ENCODE data around the gene TLR10. TPM values are rescaled to one million over a fixed set of nuclear protein-coding genes. Genes with fewer than 3 reads are reported as not detected.

TLR10 gene
- total RNA-seq, 2 experiments from 2014 or later: 27.4 to 34.5 TPM

GRCh38 chr4:38751341-38752010 lies 31.3 kb downstream of the TLR10 start:
- ChIA-PET POLR2A (no interaction called here), CTCF (ENCODE audit: unreplicated experiment) (no interaction called here)
- Histone ChIP-seq H3K4me1 (ENCODE audit: insufficient read depth, low read length, poor library complexity, severe bottlenecking) (no peaks in the 10 kb centered on the region), H3K36me3 (ENCODE audit: insufficient read depth, low read length) (no peaks in the 10 kb centered on the region), H3K79me2 (ENCODE audit: insufficient read depth, low read depth, low read length) (no peaks in the 10 kb centered on the region), H3K9me3 (ENCODE audit: low read length) (peaks cover 22% of the 10 kb centered on the region; the same call in 1 of the 2 replicates), H2AFZ (ENCODE audit: low read length) (no peak overlapping the region), H4K20me1 (ENCODE audit: insufficient read depth, low read length) (no peaks in the 10 kb centered on the region), H3K27ac (ENCODE audit: low read depth, low read length, poor library complexity, severe bottlenecking) (no peak overlapping the region), H3K4me2 (ENCODE audit: low read length) (no peak overlapping the region), H3K9me2 (ENCODE audit: insufficient read depth, low read length) (no peaks in the 10 kb centered on the region), H3K4me3 (ENCODE audit: low read depth, low read length, poor library complexity, severe bottlenecking) (no peak overlapping the region)
- no peak for DNase-seq (ENCODE audit: low spot score)
- BruUV-seq (replicated peaks): no TSS peak
- TF ChIP-seq, protein P1, sequence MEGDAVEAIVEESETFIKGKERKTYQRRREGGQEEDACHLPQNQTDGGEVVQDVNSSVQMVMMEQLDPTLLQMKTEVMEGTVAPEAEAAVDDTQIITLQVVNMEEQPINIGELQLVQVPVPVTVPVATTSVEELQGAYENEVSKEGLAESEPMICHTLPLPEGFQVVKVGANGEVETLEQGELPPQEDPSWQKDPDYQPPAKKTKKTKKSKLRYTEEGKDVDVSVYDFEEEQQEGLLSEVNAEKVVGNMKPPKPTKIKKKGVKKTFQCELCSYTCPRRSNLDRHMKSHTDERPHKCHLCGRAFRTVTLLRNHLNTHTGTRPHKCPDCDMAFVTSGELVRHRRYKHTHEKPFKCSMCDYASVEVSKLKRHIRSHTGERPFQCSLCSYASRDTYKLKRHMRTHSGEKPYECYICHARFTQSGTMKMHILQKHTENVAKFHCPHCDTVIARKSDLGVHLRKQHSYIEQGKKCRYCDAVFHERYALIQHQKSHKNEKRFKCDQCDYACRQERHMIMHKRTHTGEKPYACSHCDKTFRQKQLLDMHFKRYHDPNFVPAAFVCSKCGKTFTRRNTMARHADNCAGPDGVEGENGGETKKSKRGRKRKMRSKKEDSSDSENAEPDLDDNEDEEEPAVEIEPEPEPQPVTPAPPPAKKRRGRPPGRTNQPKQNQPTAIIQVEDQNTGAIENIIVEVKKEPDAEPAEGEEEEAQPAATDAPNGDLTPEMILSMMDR (conservative IDR thresholded peaks at IDR 0.05; ENCODE audit: low read length): no peak
- TF ChIP-seq EZH2phosphoT487 (IDR thresholded peaks at IDR 0.05; ENCODE audit: borderline replicate concordance, low read depth, low read length): no peak
- intact Hi-C loops (cut with micrococcal nuclease; ENCODE audit: unreplicated experiment): no loop called here

- POLR2A ChIA-PET: no interaction called here
- no peaks in the 10 kb centered on the region for H3K79me2 ChIP-seq (ENCODE audit: insufficient read depth, low read depth, low read length)
These were observed 33.5 kb downstream of the TLR10 start for GRCh38 chr4:38749336-38749735.

DNA sequence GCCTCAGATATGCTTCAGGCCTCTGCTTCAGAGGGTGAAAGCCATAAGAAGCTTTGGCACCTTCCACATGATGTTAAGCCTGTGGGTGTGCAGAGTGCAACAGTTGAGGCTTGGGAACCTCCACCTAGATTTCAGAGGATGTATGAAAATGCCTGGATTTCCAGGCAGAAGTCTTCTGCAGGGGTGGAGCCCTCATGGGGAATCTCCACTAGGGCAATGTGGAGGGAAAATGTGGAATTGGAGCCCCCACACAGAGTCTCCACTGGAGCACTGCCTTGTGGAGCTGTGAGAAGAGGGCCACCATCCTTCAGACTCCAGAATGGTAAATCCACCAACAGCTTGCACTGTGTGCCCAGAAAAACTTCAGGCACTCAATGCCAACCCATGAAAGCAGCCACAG lies 35.2 kb downstream of the TLR10 start:
- H3K9me3 ChIP-seq (ENCODE audit: low read length): peaks cover 21% of the 10 kb centered on the region; the same call in 1 of the 2 replicates
- BruUV-seq (replicated peaks): no TSS peak
- H2AFZ ChIP-seq (ENCODE audit: low read length): no peak overlapping the region
- ChIA-PET POLR2A (no interaction called here), CTCF (ENCODE audit: unreplicated experiment) (no interaction called here)
- H3K4me3 ChIP-seq (ENCODE audit: low read depth, low read length, poor library complexity, severe bottlenecking): no peak overlapping the region
- intact Hi-C loops (cut with micrococcal nuclease; ENCODE audit: unreplicated experiment): no loop called here
- no peaks in the 10 kb centered on the region for H3K9me2 ChIP-seq (ENCODE audit: insufficient read depth, low read length)
- no peak overlapping the region for H3K4me2 ChIP-seq (ENCODE audit: low read length)
- no peak for TF ChIP-seq EZH2phosphoT487 (IDR thresholded peaks at IDR 0.05; ENCODE audit: borderline replicate concordance, low read depth, low read length)
- TF ChIP-seq, protein P1 (conservative IDR thresholded peaks at IDR 0.05; ENCODE audit: low read length): no peak
- no peaks in the 10 kb centered on the region for H4K20me1 ChIP-seq (ENCODE audit: insufficient read depth, low read length)
- no peaks in the 10 kb centered on the region for H3K79me2 ChIP-seq (ENCODE audit: insufficient read depth, low read depth, low read length)
- peaks cover 4% of the 10 kb centered on the region for H3K4me1 ChIP-seq (ENCODE audit: insufficient read depth, low read length, poor library complexity, severe bottlenecking)
- no peak for DNase-seq (ENCODE audit: low spot score)
- no peak overlapping the region for H3K27ac ChIP-seq (ENCODE audit: low read depth, low read length, poor library complexity, severe bottlenecking)
- no peaks in the 10 kb centered on the region for H3K36me3 ChIP-seq (ENCODE audit: insufficient read depth, low read length)

More at GRCh38 chr4:38749336-38749735, 33.5 kb downstream of the TLR10 start:
- no peak for DNase-seq (ENCODE audit: low spot score)
- Histone ChIP-seq H2AFZ (ENCODE audit: low read length) (no peak overlapping the region), H4K20me1 (ENCODE audit: insufficient read depth, low read length) (no peaks in the 10 kb centered on the region), H3K27ac (ENCODE audit: low read depth, low read length, poor library complexity, severe bottlenecking) (no peak overlapping the region), H3K4me3 (ENCODE audit: low read depth, low read length, poor library complexity, severe bottlenecking) (no peak overlapping the region), H3K9me3 (ENCODE audit: low read length) (peaks cover 25% of the 10 kb centered on the region; the same call in 1 of the 2 replicates), H3K4me1 (ENCODE audit: insufficient read depth, low read length, poor library complexity, severe bottlenecking) (no peaks in the 10 kb centered on the region), H3K36me3 (ENCODE audit: insufficient read depth, low read length) (no peaks in the 10 kb centered on the region), H3K4me2 (ENCODE audit: low read length) (no peak overlapping the region), H3K9me2 (ENCODE audit: insufficient read depth, low read length) (no peaks in the 10 kb centered on the region)
- BruUV-seq (replicated peaks): no TSS peak
- intact Hi-C loops (cut with micrococcal nuclease; ENCODE audit: unreplicated experiment): no loop called here
- CTCF ChIA-PET (ENCODE audit: unreplicated experiment): no interaction called here
- TF ChIP-seq EZH2phosphoT487 (IDR thresholded peaks at IDR 0.05; ENCODE audit: borderline replicate concordance, low read depth, low read length): no peak
- TF ChIP-seq, protein P1 (conservative IDR thresholded peaks at IDR 0.05; ENCODE audit: low read length): no peak

Data from OCI-LY7 (cell line).